ENCODE measurements around the gene CYP21A2.
"Not testable (repeated sequence)": the region's sequence is repeated elsewhere in the genome, so short reads cannot be mapped to it uniquely, and the experiment has no call there.

Gene CYP21A2

GRCh38 chr6:32029553-32029952, 8.7 kb upstream of the CYP21A2 start:
- not testable (repeated sequence) for H2AFZ ChIP-seq (ENCODE audit: low read depth); H3K79me2 ChIP-seq (ENCODE audit: insufficient read depth, low read depth); H3K27ac ChIP-seq; H3K4me1 ChIP-seq (ENCODE audit: low read depth, poor library complexity, severe bottlenecking); H3K4me3 ChIP-seq (IDR thresholded peaks at IDR 0.05; ENCODE audit: insufficient read depth, low read depth, low read length); H3K27me3 ChIP-seq (ENCODE audit: insufficient read depth, low read depth); H3K36me3 ChIP-seq (ENCODE audit: insufficient read depth); H3K9ac ChIP-seq; H3K4me2 ChIP-seq; H4K20me1 ChIP-seq (ENCODE audit: insufficient read depth)

- not testable (repeated sequence) for H4K20me1 ChIP-seq (ENCODE audit: insufficient read depth); H2AFZ ChIP-seq (ENCODE audit: low read depth); H3K36me3 ChIP-seq (ENCODE audit: insufficient read depth); H3K4me3 ChIP-seq (IDR thresholded peaks at IDR 0.05; ENCODE audit: insufficient read depth, low read depth, low read length); H3K9ac ChIP-seq; H3K4me2 ChIP-seq; H3K4me1 ChIP-seq (ENCODE audit: low read depth, poor library complexity, severe bottlenecking); H3K27me3 ChIP-seq (ENCODE audit: insufficient read depth, low read depth); H3K27ac ChIP-seq; H3K79me2 ChIP-seq (ENCODE audit: insufficient read depth, low read depth)
Measured at GRCh38 chr6:32035283-32036013, 2.8 kb upstream of the CYP21A2 start.

GRCh38 chr6:32037136-32037535, 1.1 kb upstream of the CYP21A2 start:
- not testable (repeated sequence) for H3K9ac ChIP-seq; H3K4me1 ChIP-seq (ENCODE audit: low read depth, poor library complexity, severe bottlenecking); H3K36me3 ChIP-seq (ENCODE audit: insufficient read depth); H3K4me2 ChIP-seq; H3K79me2 ChIP-seq (ENCODE audit: insufficient read depth, low read depth); H3K27ac ChIP-seq; H2AFZ ChIP-seq (ENCODE audit: low read depth); H3K27me3 ChIP-seq (ENCODE audit: insufficient read depth, low read depth); H4K20me1 ChIP-seq (ENCODE audit: insufficient read depth); H3K4me3 ChIP-seq (IDR thresholded peaks at IDR 0.05; ENCODE audit: insufficient read depth, low read depth, low read length)

- not testable (repeated sequence) for H3K27me3 ChIP-seq (ENCODE audit: insufficient read depth, low read depth); H3K4me2 ChIP-seq; H3K4me1 ChIP-seq (ENCODE audit: low read depth, poor library complexity, severe bottlenecking)
Measured at GRCh38 chr6:32038878-32039277, 663 bp downstream of the CYP21A2 start.

GRCh38 chr6:32039321-32040274, 1.4 kb downstream of the CYP21A2 start:
- not testable (repeated sequence) for H3K27ac ChIP-seq; H3K4me2 ChIP-seq; H3K27me3 ChIP-seq (ENCODE audit: insufficient read depth, low read depth); H3K36me3 ChIP-seq (ENCODE audit: insufficient read depth); H3K4me1 ChIP-seq (ENCODE audit: low read depth, poor library complexity, severe bottlenecking); H4K20me1 ChIP-seq (ENCODE audit: insufficient read depth); H3K9ac ChIP-seq; H3K4me3 ChIP-seq (IDR thresholded peaks at IDR 0.05; ENCODE audit: insufficient read depth, low read depth, low read length); H3K79me2 ChIP-seq (ENCODE audit: insufficient read depth, low read depth); H2AFZ ChIP-seq (ENCODE audit: low read depth)

More at GRCh38 chr6:32038878-32039277, 663 bp downstream of the CYP21A2 start:
- H2AFZ ChIP-seq (ENCODE audit: low read depth); H3K4me3 ChIP-seq (IDR thresholded peaks at IDR 0.05; ENCODE audit: insufficient read depth, low read depth, low read length); H3K79me2 ChIP-seq (ENCODE audit: insufficient read depth, low read depth); H3K36me3 ChIP-seq (ENCODE audit: insufficient read depth); H3K9ac ChIP-seq; H4K20me1 ChIP-seq (ENCODE audit: insufficient read depth); H3K27ac ChIP-seq: not testable (repeated sequence)

GRCh38 chr6:32040299-32041049, 2.3 kb downstream of the CYP21A2 start:
- not testable (repeated sequence) for H3K36me3 ChIP-seq (ENCODE audit: insufficient read depth); H3K4me1 ChIP-seq (ENCODE audit: low read depth, poor library complexity, severe bottlenecking); H3K27ac ChIP-seq; H3K4me2 ChIP-seq; H3K9ac ChIP-seq; H4K20me1 ChIP-seq (ENCODE audit: insufficient read depth); H3K79me2 ChIP-seq (ENCODE audit: insufficient read depth, low read depth); H2AFZ ChIP-seq (ENCODE audit: low read depth); H3K27me3 ChIP-seq (ENCODE audit: insufficient read depth, low read depth); H3K4me3 ChIP-seq (IDR thresholded peaks at IDR 0.05; ENCODE audit: insufficient read depth, low read depth, low read length)

- not testable (repeated sequence) for H3K4me3 ChIP-seq (IDR thresholded peaks at IDR 0.05; ENCODE audit: insufficient read depth, low read depth, low read length); H3K79me2 ChIP-seq (ENCODE audit: insufficient read depth, low read depth); H3K36me3 ChIP-seq (ENCODE audit: insufficient read depth); H3K27me3 ChIP-seq (ENCODE audit: insufficient read depth, low read depth); H3K27ac ChIP-seq; H3K4me1 ChIP-seq (ENCODE audit: low read depth, poor library complexity, severe bottlenecking); H4K20me1 ChIP-seq (ENCODE audit: insufficient read depth); H3K9ac ChIP-seq; H2AFZ ChIP-seq (ENCODE audit: low read depth); H3K4me2 ChIP-seq
Measured at GRCh38 chr6:32041050-32041321, 2.8 kb downstream of the CYP21A2 start.

GRCh38 chr6:32041385-32041784, 3.2 kb downstream of the CYP21A2 start:
- not testable (repeated sequence) for H3K27ac ChIP-seq; H3K36me3 ChIP-seq (ENCODE audit: insufficient read depth); H3K27me3 ChIP-seq (ENCODE audit: insufficient read depth, low read depth); H3K4me1 ChIP-seq (ENCODE audit: low read depth, poor library complexity, severe bottlenecking); H2AFZ ChIP-seq (ENCODE audit: low read depth); H3K79me2 ChIP-seq (ENCODE audit: insufficient read depth, low read depth); H3K4me2 ChIP-seq; H3K4me3 ChIP-seq (IDR thresholded peaks at IDR 0.05; ENCODE audit: insufficient read depth, low read depth, low read length); H4K20me1 ChIP-seq (ENCODE audit: insufficient read depth); H3K9ac ChIP-seq

GRCh38 chr6:32042276-32042675, 4.1 kb downstream of the CYP21A2 start:
- not testable (repeated sequence) for H3K4me1 ChIP-seq (ENCODE audit: low read depth, poor library complexity, severe bottlenecking); H3K27ac ChIP-seq; H3K79me2 ChIP-seq (ENCODE audit: insufficient read depth, low read depth); H3K9ac ChIP-seq; H3K4me3 ChIP-seq (IDR thresholded peaks at IDR 0.05; ENCODE audit: insufficient read depth, low read depth, low read length); H2AFZ ChIP-seq (ENCODE audit: low read depth); H3K36me3 ChIP-seq (ENCODE audit: insufficient read depth); H4K20me1 ChIP-seq (ENCODE audit: insufficient read depth); H3K4me2 ChIP-seq
- H3K27me3 ChIP-seq (ENCODE audit: insufficient read depth, low read depth), result peaks cover 16% of the 10 kb centered on the region
